ENCODE measurements around the gene ARR3.
A peak's percentile ranks its signal among the peaks of the same experiment; 100 is the strongest.
"Not testable (repeated sequence)": the region's sequence is repeated elsewhere in the genome, so short reads cannot be mapped to it uniquely, and the experiment has no call there.

Gene ARR3

DNA sequence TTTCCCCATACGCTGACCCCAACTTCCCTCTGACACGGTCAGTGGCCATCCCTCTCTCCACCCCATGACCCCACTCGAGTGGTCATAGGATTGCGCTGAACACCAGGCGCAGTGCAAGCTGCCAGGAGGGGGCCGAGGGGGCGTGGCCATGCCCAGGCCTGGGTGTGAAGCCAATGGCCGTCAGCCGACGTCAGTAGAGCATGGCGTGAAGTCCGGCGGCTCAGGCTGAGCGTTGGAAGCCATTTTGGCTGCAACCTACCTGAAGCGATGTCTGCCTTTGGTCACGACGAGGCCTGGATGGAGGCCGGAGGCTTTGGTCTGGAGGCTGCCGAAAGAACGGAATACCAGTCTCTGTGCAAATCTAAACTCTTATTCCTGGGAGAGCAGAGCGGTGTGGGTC, 13.8 kb downstream of the ARR3 start, which contains the start of gene RAB41:
Gene RAB41, plus strand, starts transcription at position 222 of the 400 bp plus-strand sequence. Its CDS starts 46 bp downstream, at position 268.
- no peak for DNase-seq

DNA sequence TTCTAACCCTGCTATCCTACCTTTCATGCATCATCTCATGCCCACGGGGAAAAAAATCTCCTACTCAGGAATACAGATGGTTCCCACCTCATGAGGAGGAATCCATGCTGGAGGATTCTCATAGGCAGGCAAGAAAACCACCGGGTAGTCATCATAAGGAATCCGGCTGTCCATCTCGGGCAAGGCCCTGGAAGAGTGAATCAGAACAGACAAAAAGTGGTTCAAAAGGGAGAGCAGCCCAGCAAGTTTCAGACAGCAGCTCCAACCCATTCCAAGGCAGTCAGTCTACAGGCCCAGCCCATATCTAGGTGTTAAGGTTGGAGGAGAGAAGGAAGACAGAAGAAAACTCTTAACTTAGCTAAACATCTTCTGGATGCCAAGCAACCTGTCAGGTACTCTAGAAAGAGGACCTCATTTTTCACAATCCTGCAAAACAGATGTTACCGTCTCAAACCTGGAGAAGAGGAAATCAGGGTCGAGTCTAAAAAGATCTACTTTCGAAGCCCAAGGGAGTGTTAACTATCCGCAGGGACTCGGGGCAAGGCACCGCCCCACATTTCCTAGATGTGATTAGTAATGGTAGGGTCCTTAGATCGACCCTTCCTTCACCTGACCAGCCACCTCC, 21.1 kb downstream of the ARR3 start:
- DNase-seq = no peak

DNA sequence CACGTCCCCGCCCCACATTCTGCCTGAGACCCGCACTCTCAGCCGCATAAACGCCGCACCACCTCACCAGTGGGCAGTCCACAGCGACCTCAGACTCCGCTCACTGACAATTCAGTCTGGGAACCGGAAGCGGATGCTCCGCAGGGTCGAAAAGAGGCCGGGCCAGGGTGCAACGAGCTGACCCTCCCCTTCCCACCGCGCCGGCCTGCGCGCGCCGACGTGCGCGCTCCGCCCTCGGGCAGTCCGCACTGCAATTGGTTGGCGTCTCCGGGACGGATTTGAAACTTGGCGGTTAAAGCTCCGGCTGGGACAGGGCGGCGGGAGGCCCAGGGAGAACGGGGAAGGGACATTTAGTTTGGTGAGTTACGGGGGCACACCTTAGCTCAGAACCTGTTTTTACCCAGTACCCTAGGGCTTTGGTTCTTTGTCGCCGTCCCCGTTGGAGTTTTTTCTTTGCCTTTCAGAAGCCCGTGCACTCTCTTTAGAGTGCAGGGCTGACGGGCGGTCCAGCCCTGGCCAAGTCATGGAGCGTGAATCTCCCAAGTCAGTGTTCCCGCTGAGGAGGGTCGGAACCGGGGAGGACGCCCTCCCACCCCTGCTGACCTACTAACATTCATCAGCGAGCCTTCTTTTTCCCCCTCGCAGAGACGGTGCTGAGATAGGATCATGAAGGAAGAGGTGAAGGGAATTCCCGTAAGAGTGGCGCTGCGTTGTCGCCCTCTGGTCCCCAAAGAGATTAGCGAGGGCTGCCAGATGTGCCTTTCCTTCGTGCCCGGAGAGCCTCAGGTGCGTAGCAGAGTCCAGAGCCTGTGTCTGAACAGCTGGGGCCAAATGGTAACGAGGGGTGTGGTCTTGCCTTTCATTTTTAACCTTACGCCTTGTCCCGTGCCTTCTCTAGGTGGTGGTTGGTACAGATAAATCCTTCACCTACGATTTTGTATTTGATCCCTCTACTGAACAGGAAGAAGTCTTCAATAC, 21.9 kb downstream of the ARR3 start, which contains the start of the genes KIF4A and PDZD11:
Gene KIF4A, plus strand, starts transcription at position 312 of the 978 bp plus-strand sequence. Its CDS starts 355 bp downstream, at position 667.
Gene PDZD11, minus strand, starts transcription at position 135 of the 978 bp plus-strand sequence. CDS start 586 bp downstream, outside the sequence.
- DNase-seq = peak; percentile 90

DNA sequence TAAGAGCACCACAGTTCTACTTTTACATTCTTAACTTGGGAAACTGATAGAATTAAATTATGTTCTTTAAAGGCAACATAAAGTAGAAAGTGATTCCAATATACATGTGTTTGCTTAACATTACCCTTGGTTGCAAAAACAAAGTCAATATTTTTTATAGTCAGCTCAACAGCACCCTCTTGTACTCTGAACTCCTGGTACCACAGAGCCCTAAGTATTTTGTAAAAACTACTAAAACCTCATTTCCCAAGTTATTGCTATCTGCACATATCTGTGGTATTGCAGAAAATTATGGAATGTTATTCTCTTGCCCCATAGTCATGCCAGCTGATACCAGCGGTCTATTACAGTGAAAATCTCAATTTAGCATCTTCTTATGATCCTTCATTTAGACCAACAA, 24.7 kb downstream of the ARR3 start:
- DNase-seq = no peak

DNA sequence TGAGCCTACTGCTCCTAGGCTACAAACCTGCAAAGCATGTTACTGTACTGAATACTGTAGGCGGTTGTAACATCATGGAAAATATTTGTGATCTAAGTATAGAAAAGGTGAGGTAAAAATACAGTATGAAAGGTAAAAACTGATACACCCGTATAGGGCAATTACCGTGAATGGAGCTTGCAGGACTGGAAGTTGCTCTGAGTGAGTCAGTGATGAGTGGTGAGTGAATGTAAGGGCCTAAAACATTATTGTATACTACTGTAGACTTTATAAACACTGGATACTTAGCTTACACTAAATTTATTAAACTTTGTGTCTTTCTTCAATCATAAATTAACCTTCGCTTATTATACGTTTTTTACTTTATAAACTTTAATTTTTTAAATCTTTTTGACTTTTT, 25.5 kb downstream of the ARR3 start:
- no peak for DNase-seq

DNA sequence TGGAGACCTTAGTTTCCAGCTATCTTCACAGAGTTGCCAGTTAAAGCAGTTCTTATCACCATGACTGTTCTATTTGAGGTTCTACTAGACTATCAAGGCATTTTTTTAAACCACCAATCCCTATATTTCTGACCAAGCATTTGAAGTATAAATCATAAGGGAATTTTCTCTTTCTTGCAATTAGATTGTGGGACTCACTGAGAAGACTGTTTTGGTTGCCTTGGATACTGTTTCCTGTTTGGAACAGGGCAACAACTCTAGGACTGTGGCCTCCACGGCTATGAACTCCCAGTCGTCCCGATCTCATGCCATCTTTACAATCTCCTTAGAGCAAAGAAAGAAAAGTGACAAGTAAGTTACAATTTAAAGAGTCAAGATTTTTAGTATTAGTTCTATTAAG, 33.6 kb downstream of the ARR3 start:
- DNase-seq = no peak

DNA sequence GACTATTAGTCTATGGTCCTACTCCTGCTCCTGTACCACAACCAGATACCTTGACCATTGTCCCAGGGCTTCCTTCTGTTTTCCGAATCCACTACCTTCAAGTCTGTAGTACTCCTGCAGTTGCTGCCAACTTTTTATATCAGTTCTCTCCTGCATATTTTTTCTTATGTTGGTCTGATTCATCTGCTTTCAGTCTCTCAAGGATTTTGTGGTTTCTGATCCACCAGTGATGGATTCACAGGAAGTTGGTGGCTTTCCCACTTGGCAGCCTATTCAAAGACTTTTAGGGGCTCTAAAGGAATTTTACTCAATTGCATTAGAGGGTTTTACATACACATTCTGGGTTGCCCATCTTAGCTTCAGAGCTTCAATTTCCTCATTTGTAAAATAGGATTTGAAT, 45.4 kb downstream of the ARR3 start:
- DNase-seq = no peak

DNA sequence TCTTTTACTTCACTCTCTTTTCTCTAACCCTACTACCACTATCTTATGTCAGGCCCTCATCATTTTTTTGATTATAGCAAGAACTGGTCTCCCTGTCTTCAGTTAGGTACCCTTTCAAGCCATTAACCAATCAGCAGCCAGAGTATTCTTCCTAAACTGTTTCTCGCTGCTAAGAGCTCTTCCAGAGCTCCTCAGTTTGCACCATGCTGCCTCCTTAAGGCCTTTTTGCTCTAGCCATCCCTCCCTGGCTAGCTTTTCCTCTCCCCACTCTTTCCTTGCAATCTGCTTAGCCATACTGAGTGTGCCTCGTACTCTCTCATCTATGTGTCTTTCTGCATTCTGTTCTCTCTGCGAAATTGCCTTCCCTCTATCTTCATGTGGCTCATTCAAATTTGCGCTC, 54.6 kb downstream of the ARR3 start:
- DNase-seq = no peak

DNA sequence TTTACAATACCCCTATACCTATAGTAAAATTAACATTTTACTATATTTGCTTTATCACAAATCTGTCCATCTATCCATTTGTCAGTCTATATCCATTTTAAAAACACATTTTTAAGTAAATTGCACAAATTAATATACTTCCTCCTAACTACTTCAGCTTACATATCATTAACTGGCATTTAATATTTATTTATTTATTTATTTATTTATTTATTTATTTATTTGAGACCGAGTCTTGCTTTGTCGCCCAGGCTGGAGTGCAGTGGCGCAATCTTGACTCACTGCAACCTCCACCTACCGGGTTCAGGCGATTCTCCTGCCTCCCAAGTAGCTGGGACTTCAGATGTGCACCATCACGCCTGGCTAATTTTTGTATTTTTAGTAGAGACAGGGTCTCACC, 55.5 kb downstream of the ARR3 start:
- DNase-seq = not testable (repeated sequence)

DNA sequence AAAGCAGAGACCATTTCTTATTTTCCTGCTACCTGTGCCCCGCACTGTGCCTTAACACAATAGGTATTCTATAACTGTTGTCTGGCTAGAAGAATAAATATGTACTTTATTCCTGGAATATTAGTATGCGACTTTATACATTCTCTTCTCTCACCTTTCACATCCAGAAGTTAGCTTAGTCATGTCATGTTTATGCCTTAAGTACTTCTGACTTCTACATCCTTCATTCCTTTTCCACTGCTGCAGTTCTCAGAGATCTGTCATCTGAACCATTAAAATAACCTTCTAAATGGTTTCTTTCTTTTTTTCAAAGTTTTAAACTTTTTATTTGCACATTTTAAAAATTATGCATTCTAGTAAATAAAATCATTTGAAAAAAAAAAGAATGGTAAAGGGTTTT, 56.2 kb downstream of the ARR3 start:
- no peak for DNase-seq

DNA sequence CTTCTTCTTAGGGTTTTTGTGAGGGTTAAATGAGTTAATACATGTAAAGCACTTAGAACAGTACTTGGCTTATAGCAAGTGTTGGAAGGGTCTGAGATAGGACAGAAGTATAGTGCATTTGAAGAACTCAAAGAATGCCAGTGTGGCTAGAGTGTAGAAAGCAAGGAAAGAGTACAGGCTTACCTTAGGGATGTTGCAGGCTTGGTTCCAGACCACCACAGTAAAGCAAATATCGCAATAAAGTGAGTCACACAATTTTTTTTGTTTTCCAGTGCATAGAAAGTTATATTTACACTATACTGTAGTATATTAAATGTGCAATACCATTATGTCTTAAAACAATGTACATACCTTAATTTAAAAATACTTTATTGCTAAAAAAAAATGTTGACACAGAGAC, 63.0 kb downstream of the ARR3 start:
- DNase-seq = no peak
